HepG2 (cell line): ENCODE results near the gene CALU. TPM values are rescaled to one million over a fixed set of nuclear protein-coding genes. Genes with fewer than 3 reads are reported as not detected.

Source experiments
- ATAC-seq: fragments of 200-7000 bp; cut with Tn5 transposase; 3 replicates; pipeline ENCODE4 v1.9.1; 2020; ENCODE audit warnings: mild to moderate bottlenecking, moderate library complexity
- BruUV-seq: library from RNA; stranded (reverse); fragments of 400-500 nt; replicated peaks from 2 replicates; lab custom pipeline; 2021; lab: Mats Ljungman, UMichigan
- CTCF ChIA-PET: fragments of 300-600 bp; formaldehyde crosslinking; extraction: SDS; loops from one replicate; lab custom pipeline; 2021; ENCODE audit warnings: low total read pairs, inconsistent platforms, low intra/inter-chr PET ratio; lab: Yijun Ruan, JAX
- POLR2A ChIA-PET: fragments of 350-600 bp; sonication (Branson Sonifier 250); formaldehyde crosslinking; loops from one replicate; lab custom pipeline; 2020; ENCODE audit warnings: antibody characterized with exemption, inconsistent platforms; lab: Yijun Ruan, JAX
- DNase-seq: peaks from one replicate; pipeline ENCODE4 v3.0.0-alpha.2; 2015; ENCODE audit warnings: low spot score
- FAIRE-seq: peaks from 3 replicates; lab custom pipeline; 2011; peaks lifted over from hg19 to GRCh38; lab: Jason Lieb, UNC
- H2AFZ ChIP-seq: one replicate; pipeline ENCODE4 v1.6.1; 2011; ENCODE audit warnings: low read length, inconsistent platforms
- H3K27ac ChIP-seq: fragments of 300-600 bp; 3 replicates; pipeline ENCODE4 v1.8.0; 2011; ENCODE audit warnings: mixed run types, mild to moderate bottlenecking, mixed read lengths, low read length, inconsistent platforms; ENCODE audit not compliant: insufficient read depth; ENCODE audit errors: extremely low read length
- H3K27me3 ChIP-seq, 2 experiments: fragments of 200-600 bp in 1 of 2; 2 replicates in 1 of 2; 3 replicates in 1 of 2; pipeline versions ENCODE4 v1.6.0 to v1.8.0; 2011; ENCODE audit warnings: low read length in 2 of 2, mild to moderate bottlenecking in 2 of 2, moderate library complexity in 2 of 2, inconsistent platforms in 1 of 2; ENCODE audit not compliant: insufficient read depth in 2 of 2, control insufficient read depth in 1 of 2
- H3K36me3 ChIP-seq, 2 experiments: fragments of 200-600 bp in 1 of 2; replicated peaks in 1 of 2; 2 replicates in 1 of 2; 3 replicates in 1 of 2; pipeline versions ENCODE4 v1.5.1 to v1.8.0; 2011; ENCODE audit warnings: low read length in 2 of 2, inconsistent platforms in 1 of 2; ENCODE audit not compliant: insufficient read depth in 2 of 2, control insufficient read depth in 1 of 2
- H3K4me1 ChIP-seq: 2 replicates; pipeline ENCODE4 v1.5.1; 2012; ENCODE audit warnings: low read length, inconsistent platforms; ENCODE audit not compliant: insufficient read depth
- H3K4me2 ChIP-seq: 2 replicates; pipeline ENCODE4 v1.6.0; 2011; ENCODE audit warnings: low read depth, low read length, inconsistent platforms
- H3K4me3 ChIP-seq, 3 experiments: fragments of 200-600 bp in 1 of 3; sonication (generic), shearing (Covaris generic) in 1 of 3; replicated peaks in 1 of 3; 2 replicates each; pipeline ENCODE4 v1.5.1; 2011 to 2016; ENCODE audit warnings: low read length in 3 of 3, inconsistent platforms in 2 of 3, low read depth in 2 of 3, mild to moderate bottlenecking in 2 of 3, control low read depth in 1 of 3, mixed read lengths in 1 of 3; ENCODE audit not compliant: insufficient read depth in 1 of 3
- H3K79me2 ChIP-seq: one replicate; pipeline ENCODE4 v1.6.1; 2011; ENCODE audit warnings: low read length, inconsistent platforms; ENCODE audit not compliant: insufficient read depth
- H3K9ac ChIP-seq: 2 replicates; pipeline ENCODE4 v1.6.0; 2011; ENCODE audit warnings: mild to moderate bottlenecking, low read depth, low read length, inconsistent platforms; ENCODE audit not compliant: insufficient read depth
- H3K9me3 ChIP-seq: 2 replicates; pipeline ENCODE4 v1.5.1; 2012; ENCODE audit warnings: mild to moderate bottlenecking, low read length
- H4K20me1 ChIP-seq: 2 replicates; pipeline ENCODE4 v1.6.0; 2011; ENCODE audit warnings: inconsistent platforms, mild to moderate bottlenecking, low read length, moderate library complexity; ENCODE audit not compliant: insufficient read depth
- BRCA1 ChIP-seq: sonication (generic); formaldehyde crosslinking; IDR thresholded peaks from 2 replicates; pipeline ENCODE4 v1.4.0; 2020; ENCODE audit warnings: missing genetic modification reagents
- CREBL2 ChIP-seq: sonication (generic); formaldehyde crosslinking; IDR thresholded peaks from 2 replicates; pipeline ENCODE4 v1.8.1; 2023; ENCODE audit warnings: missing genetic modification reagents, mild to moderate bottlenecking, borderline replicate concordance
- HNRNPK ChIP-seq: fragments of 200-400 bp; formaldehyde crosslinking; IDR thresholded peaks from 2 replicates; pipeline ENCODE4 v1.6.1; 2018; ENCODE audit warnings: low read length, low read depth, moderate library complexity, mild to moderate bottlenecking; ENCODE audit not compliant: poor library complexity, severe bottlenecking
- IRF1 ChIP-seq: sonication (generic); formaldehyde crosslinking; IDR thresholded peaks from 2 replicates; pipeline ENCODE4 v1.4.0; 2020; ENCODE audit warnings: low read depth, mild to moderate bottlenecking, missing genetic modification reagents
- MTERF4 ChIP-seq: sonication (generic); formaldehyde crosslinking; IDR thresholded peaks from 2 replicates; pipeline ENCODE4 v1.8.0; 2023; ENCODE audit warnings: mild to moderate bottlenecking, missing genetic modification reagents
- POLR2AphosphoS2 ChIP-seq: IDR thresholded peaks from 2 replicates; pipeline ENCODE4 v1.6.1; 2011; ENCODE audit warnings: low read depth, low read length, improper control_type of control experiment
- SP4 ChIP-seq: sonication (generic); formaldehyde crosslinking; IDR thresholded peaks from 2 replicates; pipeline ENCODE4 v1.8.1; 2023; ENCODE audit warnings: mild to moderate bottlenecking, missing genetic modification reagents
- TGIF2 ChIP-seq: IDR thresholded peaks from 2 replicates; pipeline ENCODE4 v1.6.1; 2016; ENCODE audit warnings: control low read depth, missing compliant biosample characterization
- TRAFD1 ChIP-seq: sonication (generic); formaldehyde crosslinking; IDR thresholded peaks from 2 replicates; pipeline ENCODE4 v1.5.1; 2020; ENCODE audit warnings: missing genetic modification reagents, mild to moderate bottlenecking, borderline replicate concordance
- ZFYVE20 ChIP-seq: sonication (generic); formaldehyde crosslinking; IDR thresholded peaks from 2 replicates; pipeline ENCODE4 v1.8.0; 2023; ENCODE audit warnings: low read depth, mild to moderate bottlenecking, moderate library complexity, missing genetic modification reagents, borderline replicate concordance
- ZNF180 ChIP-seq: sonication (generic); formaldehyde crosslinking; IDR thresholded peaks from 2 replicates; pipeline ENCODE4 v1.4.0; 2020; ENCODE audit warnings: low read depth, missing genetic modification reagents, borderline replicate concordance
- WGBS: methylation state at CpG from one replicate; pipeline ENCODE4 v1.1.6; 2017; ENCODE audit warnings: low lambda C conversion rate; 5-methylcytosine and 5-hydroxymethylcytosine counted together
- in situ Hi-C: cut with HindIII; loops from 2 replicates; pipeline ENCODE4 v1.10.0; 2017; ENCODE audit warnings: low pct_unique_long_range_greater_than_20kb; ENCODE audit not compliant: extremely low pct_ligation_motif_present
- intact Hi-C: fragments of 100-400 bp; cut with micrococcal nuclease; formaldehyde crosslinking; loops from one replicate; pipeline ENCODE4 v1.10.0; 2022; ENCODE audit not compliant: unreplicated experiment
- polyA plus RNA-seq, 8 experiments: library from polyadenylated mRNA; depleted of rRNA in 3 of 8; stranded (reverse) in 7 of 8; unstranded in 1 of 8; fragments of >200 nt; fragmentation: Illumina TruSeq in 4 of 8; extraction: Trizol in 4 of 8; gene quantifications; 2 replicates each; pipeline versions ENCODE4 v1.2.1 to v1.2.3, GENCODE V29; 2011 to 2016; ENCODE audit warnings: low read depth in 4 of 8, missing spikeins in 1 of 8, mixed read lengths in 1 of 8; ENCODE audit not compliant: insufficient read depth in 1 of 8
- total RNA-seq, 5 experiments: library from RNA; depleted of rRNA; stranded (reverse); fragments of >200 nt; fragmentation: Illumina TruSeq; extraction: Trizol; gene quantifications; 2 replicates each; pipeline ENCODE4 v1.2.3, GENCODE V29; 2016; ENCODE audit warnings: low read depth in 1 of 5

CALU gene
- total and polyA plus RNA-seq, 2 of the 13 experiments (the other 11 are each of a cell fraction or from before 2014, with no cell fraction given), result 198 to 252 TPM

GRCh38 chr7:128747327-128748079 lies 8.3 kb downstream of the CALU start:
- H3K27me3 ChIP-seq, result no peaks in the 10 kb centered on the region
- ChIA-PET CTCF (no interaction called here), POLR2A (interaction anchor here (0.8 kb wide), 1 partner anchor 8 kb away, joined by 3 read pairs; the partner anchor contains the start of gene CALU)
- TF ChIP-seq POLR2AphosphoS2, result 0 out of 2 replicates have a peak, but pooled peaks have one; percentile 45
- no peak for TF ChIP-seq BRCA1 (CRISPR knock-in tag)
- TF ChIP-seq HNRNPK, result peak; percentile 12
- H3K4me2 ChIP-seq, result no peak overlapping the region
- H3K36me3 ChIP-seq, result peaks cover 14 to 50% of the 10 kb centered on the region in 2 experiments
- peak; percentile 35; the same call in 2 of the 3 replicates for ATAC-seq
- peaks cover 54% of the 10 kb centered on the region for H3K4me1 ChIP-seq
- H3K9ac ChIP-seq, result no peak overlapping the region
- H3K79me2 ChIP-seq, result peaks cover 74% of the 10 kb centered on the region
- no peak overlapping the region for H3K4me3 ChIP-seq
- no peak for FAIRE-seq
- WGBS, result 68% methylated on average over 6 of the region's 6 CpGs
- in situ Hi-C loops, result no loop called here
- H3K9me3 ChIP-seq, result no peaks in the 10 kb centered on the region
- BruUV-seq, result no TSS peak
- peak overlapping the region; percentile 30 for H3K27ac ChIP-seq
- H2AFZ ChIP-seq, result no peak overlapping the region
- no peak for DNase-seq
- H4K20me1 ChIP-seq, result peaks cover 83% of the 10 kb centered on the region
- intact Hi-C loops, result no loop called here

- ChIA-PET POLR2A (no interaction called here), CTCF (no interaction called here)
- Histone ChIP-seq H3K27me3 (no peaks in the 10 kb centered on the region), H3K36me3 (peaks cover 22 to 88% of the 10 kb centered on the region in 2 experiments), H3K27ac (no peak overlapping the region), H3K79me2 (peaks cover 41% of the 10 kb centered on the region), H3K9me3 (no peaks in the 10 kb centered on the region), H3K4me3 (no peak overlapping the region), H3K4me1 (peaks cover 8% of the 10 kb centered on the region), H3K9ac (no peak overlapping the region), H3K4me2 (no peak overlapping the region), H2AFZ (no peak overlapping the region), H4K20me1 (peaks cover 45% of the 10 kb centered on the region)
- intact Hi-C loops (no loop called here), in situ Hi-C loops (no loop called here)
- FAIRE-seq (no peak), DNase-seq (no peak), ATAC-seq (no peak)
- no peak for TF ChIP-seq ZFYVE20 (CRISPR knock-in tag)
- no peak for TF ChIP-seq TGIF2 (CRISPR knock-in tag)
- TF ChIP-seq TRAFD1 (CRISPR knock-in tag), result no peak
- no peak for TF ChIP-seq CREBL2 (CRISPR knock-in tag)
- TF ChIP-seq SP4, result no peak
- no peak for TF ChIP-seq MTERF4 (CRISPR knock-in tag)
- no peak for TF ChIP-seq ZNF180 (CRISPR knock-in tag)
- TF ChIP-seq IRF1, result no peak
- WGBS, result 100% methylated on average over 1 of the region's 1 CpG
- no TSS peak for BruUV-seq
Observed at GRCh38 chr7:128752251-128752650, 13.1 kb downstream of the CALU start.
